Cardiac muscle cell (in vitro differentiated cells and primary cell): ENCODE results near the gene ASB6. TPM values are rescaled to one million over a fixed set of nuclear protein-coding genes. Genes with fewer than 3 reads are reported as not detected.

Experiments
- DNase-seq, 2 donors: peaks; one replicate each; pipeline versions ENCODE4 v3.0.0 to v3.0.0-alpha.2; 2010 to 2017; ENCODE audit warnings: low read depth in 1 of 2, low spot score in 1 of 2
- H3K27ac ChIP-seq: fragments of 200-600 bp; sonication (generic); 2 replicates; pipeline ENCODE4 v1.5.1; 2016
- H3K27me3 ChIP-seq: fragments of 200-600 bp; sonication (generic); 2 replicates; pipeline ENCODE4 v1.6.0; 2016; ENCODE audit warnings: control low read depth
- H3K36me3 ChIP-seq: fragments of 200-600 bp; sonication (generic); 2 replicates; pipeline ENCODE4 v1.5.1; 2016; ENCODE audit warnings: control low read depth
- H3K4me1 ChIP-seq: fragments of 200-600 bp; sonication (generic); 2 replicates; pipeline ENCODE4 v1.8.1; 2017; ENCODE audit warnings: low read depth, mild to moderate bottlenecking, mixed run types
- H3K4me3 ChIP-seq: fragments of 200-600 bp; sonication (generic); 2 replicates; pipeline ENCODE4 v1.5.1; 2016; ENCODE audit warnings: mild to moderate bottlenecking
- H3K9me3 ChIP-seq: fragments of 200-600 bp; sonication (generic); 2 replicates; pipeline ENCODE4 v1.5.1; 2017; ENCODE audit warnings: low read depth, mild to moderate bottlenecking, control low read depth
- polyA plus RNA-seq: library from polyadenylated mRNA; unstranded; fragments of >200 nt; fragmentation: Nextera tagmentation; extraction: Ambion mirVana; gene quantifications from 2 replicates; pipeline ENCODE4 v1.2.1, GENCODE V29; 2016
- total RNA-seq: library from RNA; depleted of rRNA; stranded (reverse); fragments of >200 nt; gene quantifications from 2 replicates; pipeline ENCODE4 v1.2.3, GENCODE V29; 2016
- TF ChIP-seq, protein P1 (sequence below): IDR thresholded peaks from 2 replicates; pipeline ENCODE4 v1.5.1; 2012; ENCODE audit warnings: low read depth, mild to moderate bottlenecking, low read length

Gene ASB6
- total and polyA plus RNA-seq, 2 experiments from 2014 or later = 24.0 to 25.2 TPM

DNA sequence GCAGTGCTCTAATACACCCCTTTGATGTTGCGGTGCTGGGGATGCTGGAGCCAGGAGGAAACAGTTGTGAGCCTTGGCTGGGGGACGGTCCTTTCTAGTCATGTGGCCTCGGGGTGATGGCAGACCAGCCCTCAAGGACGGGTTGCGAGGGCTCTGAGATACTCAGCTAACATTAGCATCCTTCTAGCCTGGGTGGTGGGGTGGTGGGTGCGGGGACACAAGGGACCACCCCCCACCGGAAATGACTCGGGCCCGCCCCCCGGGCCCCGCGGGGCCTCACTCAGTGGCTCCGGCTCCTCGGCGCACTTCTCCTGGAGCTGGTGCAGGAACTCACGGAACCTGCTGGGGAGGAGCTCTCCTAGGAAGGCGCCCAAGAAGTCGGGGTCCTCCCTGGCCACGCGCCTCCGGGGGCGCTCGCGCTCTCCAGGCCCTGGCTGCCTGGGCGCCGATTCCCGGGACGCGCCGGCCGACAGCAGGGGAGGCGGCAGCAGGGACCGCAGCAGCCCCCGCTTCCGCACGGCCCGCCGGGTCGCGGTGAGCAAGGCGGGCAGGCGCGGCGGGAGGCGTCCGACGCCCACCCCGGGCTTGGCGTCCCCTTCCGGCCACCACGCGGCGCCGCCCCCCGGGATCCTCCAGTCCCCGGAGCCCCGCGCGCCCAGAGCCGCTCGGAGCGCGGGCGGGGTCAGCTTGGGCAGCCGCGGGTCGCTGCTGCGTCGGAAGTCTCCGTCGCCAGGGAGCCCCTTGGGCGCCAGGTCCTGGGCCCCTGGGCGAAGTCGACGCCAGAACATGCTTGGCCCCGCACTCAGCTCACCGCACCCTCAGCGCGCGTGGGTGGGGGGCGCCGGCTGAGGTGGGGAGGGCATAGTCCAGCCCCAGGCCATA, 21.9 kb downstream of the ASB6 start:
- peaks cover 9% of the 10 kb centered on the region for H3K4me1 ChIP-seq
- H3K9me3 ChIP-seq = no peaks in the 10 kb centered on the region
- DNase-seq = peak in 1 of 2 donors; percentile 69
- peak overlapping the region; percentile 3 for H3K27ac ChIP-seq
- H3K4me3 ChIP-seq = peak overlapping the region; percentile 32
- H3K36me3 ChIP-seq = no peaks in the 10 kb centered on the region
- TF ChIP-seq, protein P1, sequence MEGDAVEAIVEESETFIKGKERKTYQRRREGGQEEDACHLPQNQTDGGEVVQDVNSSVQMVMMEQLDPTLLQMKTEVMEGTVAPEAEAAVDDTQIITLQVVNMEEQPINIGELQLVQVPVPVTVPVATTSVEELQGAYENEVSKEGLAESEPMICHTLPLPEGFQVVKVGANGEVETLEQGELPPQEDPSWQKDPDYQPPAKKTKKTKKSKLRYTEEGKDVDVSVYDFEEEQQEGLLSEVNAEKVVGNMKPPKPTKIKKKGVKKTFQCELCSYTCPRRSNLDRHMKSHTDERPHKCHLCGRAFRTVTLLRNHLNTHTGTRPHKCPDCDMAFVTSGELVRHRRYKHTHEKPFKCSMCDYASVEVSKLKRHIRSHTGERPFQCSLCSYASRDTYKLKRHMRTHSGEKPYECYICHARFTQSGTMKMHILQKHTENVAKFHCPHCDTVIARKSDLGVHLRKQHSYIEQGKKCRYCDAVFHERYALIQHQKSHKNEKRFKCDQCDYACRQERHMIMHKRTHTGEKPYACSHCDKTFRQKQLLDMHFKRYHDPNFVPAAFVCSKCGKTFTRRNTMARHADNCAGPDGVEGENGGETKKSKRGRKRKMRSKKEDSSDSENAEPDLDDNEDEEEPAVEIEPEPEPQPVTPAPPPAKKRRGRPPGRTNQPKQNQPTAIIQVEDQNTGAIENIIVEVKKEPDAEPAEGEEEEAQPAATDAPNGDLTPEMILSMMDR = peak; percentile 33
- peaks cover 10% of the 10 kb centered on the region for H3K27me3 ChIP-seq

DNA sequence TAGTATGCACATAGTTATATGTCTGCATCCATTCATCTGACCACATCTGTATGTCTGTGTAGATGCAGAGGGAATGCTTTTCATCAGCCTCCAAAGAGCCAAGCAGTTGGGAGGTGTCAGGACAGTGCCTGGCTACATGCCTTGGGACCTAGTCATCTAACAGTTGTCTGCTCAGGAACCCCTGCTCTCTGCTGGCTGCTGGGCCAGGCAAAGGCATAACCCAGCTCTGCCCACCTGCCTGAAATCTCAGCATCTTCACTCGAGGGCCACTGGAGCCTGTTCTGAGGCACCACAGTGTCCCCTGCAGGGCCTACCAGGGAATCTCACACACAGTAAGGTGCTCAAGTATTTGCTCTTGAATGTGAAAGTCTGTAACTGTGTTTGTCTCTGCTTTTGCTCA, 24.8 kb downstream of the ASB6 start:
- TF ChIP-seq, protein P1 = peak; percentile 49

DNA sequence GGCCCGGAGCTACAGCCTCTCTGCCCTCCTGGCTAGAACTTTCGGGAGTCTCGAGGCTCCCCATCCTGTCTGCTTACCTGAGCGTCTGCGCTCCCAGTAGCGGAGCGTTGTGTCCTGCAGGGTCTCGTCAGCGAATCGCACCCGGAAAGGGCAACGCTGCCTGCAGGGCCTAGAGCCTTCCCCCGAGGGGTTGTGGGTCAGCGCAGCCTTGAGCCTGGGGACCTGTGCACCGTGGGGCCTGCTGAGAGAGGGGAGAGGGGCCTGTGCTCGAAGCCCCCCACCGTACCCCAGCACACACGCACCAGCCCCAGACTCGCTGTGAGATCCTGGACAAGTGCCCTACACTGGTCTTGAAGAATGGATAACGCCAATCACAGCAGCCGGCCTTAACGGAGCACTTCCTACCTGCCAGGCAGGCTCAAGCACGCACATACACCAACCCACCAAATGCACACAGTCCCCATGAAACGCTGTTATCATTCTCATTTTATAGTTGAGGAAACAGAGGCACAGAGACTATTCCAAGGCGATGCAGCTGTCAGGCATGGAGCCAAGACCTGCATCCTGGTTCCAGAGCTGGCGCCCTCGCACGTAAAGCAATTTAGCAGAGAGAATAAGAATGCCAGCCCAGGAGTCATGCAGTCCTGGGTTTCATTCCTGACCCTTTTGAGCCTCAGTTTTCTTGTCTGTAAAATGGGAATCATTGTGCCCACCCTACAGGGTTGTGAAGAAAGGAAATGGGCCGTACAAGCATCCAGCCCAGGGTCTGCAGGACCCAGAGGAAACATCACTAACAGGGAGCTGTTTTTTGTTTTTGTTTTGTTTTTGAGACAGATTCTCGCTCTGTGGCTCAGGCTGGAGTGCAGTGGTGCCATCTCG, 26.3 kb downstream of the ASB6 start:
- H3K27ac ChIP-seq = no peak overlapping the region
- DNase-seq = no peak
- no peaks in the 10 kb centered on the region for H3K36me3 ChIP-seq
- H3K9me3 ChIP-seq = no peaks in the 10 kb centered on the region
- no peaks in the 10 kb centered on the region for H3K27me3 ChIP-seq
- TF ChIP-seq, protein P1 = no peak
- peaks cover 8% of the 10 kb centered on the region for H3K4me1 ChIP-seq
- H3K4me3 ChIP-seq = no peak overlapping the region

More for the DNA sequence above, 24.8 kb downstream of the ASB6 start:
- Histone ChIP-seq H3K4me1 (peaks cover 9% of the 10 kb centered on the region), H3K27ac (no peak overlapping the region), H3K9me3 (no peaks in the 10 kb centered on the region), H3K27me3 (peaks cover 10% of the 10 kb centered on the region), H3K36me3 (no peaks in the 10 kb centered on the region), H3K4me3 (no peak overlapping the region)
- peak in 1 of 2 donors; percentile 44 for DNase-seq

DNA sequence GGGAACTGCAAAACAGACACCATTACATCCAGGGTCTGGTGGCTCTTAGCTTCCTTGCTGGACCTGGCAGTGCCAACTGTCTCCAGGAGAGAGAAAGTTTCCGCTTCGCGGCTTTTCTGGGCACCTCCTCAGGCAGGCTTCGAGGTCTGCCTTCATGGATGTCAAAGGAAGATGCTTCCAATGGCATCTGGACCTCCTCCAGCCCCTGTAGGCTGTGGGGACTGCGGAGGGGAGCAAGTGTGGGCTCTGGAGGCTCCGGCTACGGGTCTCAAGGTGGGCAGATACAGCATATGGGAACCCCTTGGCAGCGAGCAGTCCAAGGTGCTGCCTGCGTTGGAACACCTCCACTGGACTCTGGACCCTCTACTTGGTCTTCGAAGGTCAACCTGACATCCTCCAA, 27.0 kb downstream of the ASB6 start:
- Histone ChIP-seq H3K27ac (no peak overlapping the region), H3K36me3 (no peaks in the 10 kb centered on the region), H3K27me3 (no peaks in the 10 kb centered on the region), H3K9me3 (no peaks in the 10 kb centered on the region), H3K4me3 (no peak overlapping the region), H3K4me1 (peaks cover 7% of the 10 kb centered on the region)
- no peak for DNase-seq
- TF ChIP-seq, protein P1 = no peak

DNA sequence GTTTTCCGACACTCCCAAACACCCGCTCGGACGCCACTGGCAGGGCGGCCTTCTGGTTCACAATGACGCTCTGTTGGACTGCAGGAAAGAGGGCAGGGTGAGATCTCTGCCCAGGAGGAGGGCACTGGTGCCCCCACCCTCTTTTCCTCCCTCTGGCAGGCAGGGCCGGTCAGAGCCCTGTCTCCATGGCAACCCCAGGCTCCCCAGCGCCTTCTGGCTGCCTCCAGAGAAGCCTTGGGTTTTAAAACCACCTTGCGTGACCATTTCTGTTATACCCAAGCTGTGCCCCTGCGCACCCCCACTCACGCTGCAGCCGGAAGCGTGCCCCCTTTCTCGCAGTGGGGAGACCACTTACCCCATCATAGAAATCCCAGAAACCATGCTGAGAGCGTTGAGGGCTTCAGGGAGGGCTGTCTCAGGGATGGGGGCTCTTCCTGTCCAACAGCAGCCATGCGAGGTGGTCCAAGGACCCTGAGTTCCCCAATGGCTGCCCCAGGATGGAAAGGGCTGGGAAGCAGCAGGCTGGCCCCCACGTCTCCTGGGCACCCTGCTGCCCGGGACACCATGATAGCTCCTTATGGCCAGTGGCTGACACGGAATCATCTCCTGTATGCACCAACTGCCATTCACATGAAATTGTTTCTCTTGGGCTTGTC, 28.3 kb downstream of the ASB6 start:
- H3K27me3 ChIP-seq = no peaks in the 10 kb centered on the region
- TF ChIP-seq, protein P1 = no peak
- H3K27ac ChIP-seq = no peak overlapping the region
- no peak for DNase-seq
- no peaks in the 10 kb centered on the region for H3K36me3 ChIP-seq
- no peaks in the 10 kb centered on the region for H3K9me3 ChIP-seq
- peaks cover 12% of the 10 kb centered on the region for H3K4me1 ChIP-seq
- no peak overlapping the region for H3K4me3 ChIP-seq
